Type B pancreatic cell (in vitro differentiated cells): Measurements from ENCODE around the gene C1orf87. TPM values are rescaled to one million over a fixed set of nuclear protein-coding genes. Genes with fewer than 3 reads are reported as not detected.
A peak's percentile ranks its signal among the peaks of the same experiment; 100 is the strongest.

ENCODE experiments used
- DNase-seq: peaks from one replicate; pipeline ENCODE4 v3.0.0; 2021; ENCODE audit warnings: mixed read lengths; ENCODE audit not compliant: unreplicated experiment; ENCODE audit errors: extremely low spot score
- H3K27ac Mint-ChIP-seq: 2 replicates; pipeline ENCODE4 v1.8.0; 2021; ENCODE audit warnings: mild to moderate bottlenecking, mixed read lengths
- H3K27me3 Mint-ChIP-seq: 2 replicates; pipeline ENCODE4 v1.8.0; 2021; ENCODE audit warnings: mixed read lengths
- H3K36me3 Mint-ChIP-seq: 2 replicates; pipeline ENCODE4 v1.8.0; 2021; ENCODE audit warnings: mixed read lengths
- H3K4me1 Mint-ChIP-seq: one replicate; pipeline ENCODE4 v1.8.0; 2021; ENCODE audit warnings: mixed read lengths; ENCODE audit not compliant: unreplicated experiment
- H3K4me3 Mint-ChIP-seq: 2 replicates; pipeline ENCODE4 v1.8.0; 2021; ENCODE audit warnings: mild to moderate bottlenecking, mixed read lengths
- H3K9me3 Mint-ChIP-seq: 2 replicates; pipeline ENCODE4 v1.8.0; 2021; ENCODE audit warnings: mixed read lengths
- CTCF ChIP-seq: fragments of 200-600 bp; sonication (generic); conservative IDR thresholded peaks from 2 replicates; pipeline ENCODE4 v1.5.0; 2021; ENCODE audit warnings: antibody characterized with exemption, mild to moderate bottlenecking
- total RNA-seq: library from RNA; stranded (reverse); gene quantifications from 2 replicates; pipeline ENCODE4 v1.2.1, GENCODE V29; 2021; ENCODE audit warnings: low replicate concordance

The C1orf87 gene
- total RNA-seq, 1 donor from 2014 or later, result not detected

GRCh38 chr1:59985911-59986515, 87.6 kb downstream of the C1orf87 start:
- H3K27ac Mint-ChIP-seq, result no peak overlapping the region
- H3K4me1 Mint-ChIP-seq, result peaks cover 9% of the 10 kb centered on the region
- H3K9me3 Mint-ChIP-seq, result no peaks in the 10 kb centered on the region
- TF ChIP-seq CTCF, result no peak
- no peak for DNase-seq
- H3K27me3 Mint-ChIP-seq, result peaks cover 18% of the 10 kb centered on the region
- no peak overlapping the region for H3K4me3 Mint-ChIP-seq
- no peaks in the 10 kb centered on the region for H3K36me3 Mint-ChIP-seq

GRCh38 chr1:59979666-59980065, 93.9 kb downstream of the C1orf87 start:
- Mint-ChIP-seq H3K4me1 (peaks cover 5% of the 10 kb centered on the region), H3K4me3 (no peak overlapping the region), H3K27ac (no peak overlapping the region), H3K27me3 (peaks cover 27% of the 10 kb centered on the region), H3K9me3 (no peaks in the 10 kb centered on the region), H3K36me3 (no peaks in the 10 kb centered on the region)
- no peak for TF ChIP-seq CTCF
- no peak for DNase-seq

- no peaks in the 10 kb centered on the region for H3K9me3 Mint-ChIP-seq
- no peaks in the 10 kb centered on the region for H3K36me3 Mint-ChIP-seq
- peaks cover 35% of the 10 kb centered on the region for H3K27me3 Mint-ChIP-seq
- DNase-seq, result no peak
- peaks cover 5% of the 10 kb centered on the region for H3K4me1 Mint-ChIP-seq
- H3K4me3 Mint-ChIP-seq, result no peak overlapping the region
- no peak overlapping the region for H3K27ac Mint-ChIP-seq
- no peak for TF ChIP-seq CTCF
These were observed 95.1 kb downstream of the C1orf87 start for GRCh38 chr1:59978511-59978910.

- no peak for DNase-seq
- H3K9me3 Mint-ChIP-seq, result no peaks in the 10 kb centered on the region
- peaks cover 40% of the 10 kb centered on the region for H3K27me3 Mint-ChIP-seq
- H3K4me1 Mint-ChIP-seq, result peaks cover 8% of the 10 kb centered on the region
- no peaks in the 10 kb centered on the region for H3K36me3 Mint-ChIP-seq
- no peak for TF ChIP-seq CTCF
- H3K27ac Mint-ChIP-seq, result no peak overlapping the region
- no peak overlapping the region for H3K4me3 Mint-ChIP-seq
These were observed 95.5 kb downstream of the C1orf87 start for GRCh38 chr1:59978026-59978425.

- TF ChIP-seq CTCF, result peak; percentile 13
- H3K4me3 Mint-ChIP-seq, result no peak overlapping the region
These were observed 96.5 kb downstream of the C1orf87 start for GRCh38 chr1:59977075-59977410.

More at GRCh38 chr1:59977075-59977410, 96.5 kb downstream of the C1orf87 start:
- no peaks in the 10 kb centered on the region for H3K36me3 Mint-ChIP-seq
- H3K27ac Mint-ChIP-seq, result no peak overlapping the region
- DNase-seq, result no peak
- H3K9me3 Mint-ChIP-seq, result no peaks in the 10 kb centered on the region
- peaks cover 33% of the 10 kb centered on the region for H3K27me3 Mint-ChIP-seq
- peaks cover 16% of the 10 kb centered on the region for H3K4me1 Mint-ChIP-seq
